ENCODE data around the gene CRPPA. TPM values are rescaled to one million over a fixed set of nuclear protein-coding genes. Genes with fewer than 3 reads are reported as not detected.
"Not testable (repeated sequence)": the region's sequence is repeated elsewhere in the genome, so short reads cannot be mapped to it uniquely, and the experiment has no call there.

CRPPA gene
- total and polyA plus RNA-seq, 2 experiments from 2014 or later, result 1.8 TPM

GRCh38 chr7:16463520-16463919, 42.2 kb upstream of the CRPPA start:
- no peak for TF ChIP-seq EZH2 (IDR thresholded peaks at IDR 0.05; ENCODE audit: insufficient read depth, poor library complexity, severe bottlenecking)
- no peak for TF ChIP-seq EZH2phosphoT487 (IDR thresholded peaks at IDR 0.05; ENCODE audit: insufficient read depth, low read depth)
- in situ Hi-C loops (cut with MboI), result no loop called here
- H3K4me3 ChIP-seq, result no peak overlapping the region
- H3K4me1 ChIP-seq (ENCODE audit: insufficient read depth), result 0 out of 2 replicates have a peak, but pooled peaks cover 4% of the 10 kb centered on the region
- 46 to 49% methylated on average over 2 of the region's 2 CpGs for WGBS, 2 experiments (ENCODE audit: low coverage in 1 of 2, low lambda C conversion rate in 2 of 2, missing lambda C conversion rate in 2 of 2)
- H3K36me3 ChIP-seq (ENCODE audit: low read depth), result no peaks in the 10 kb centered on the region
- H3K9me3 ChIP-seq (ENCODE audit: low read depth), result no peaks in the 10 kb centered on the region
- no peaks in the 10 kb centered on the region for H4K20me1 ChIP-seq (ENCODE audit: insufficient read depth)
- H2AFZ ChIP-seq, result no peak overlapping the region
- no peaks in the 10 kb centered on the region for H3K27me3 ChIP-seq (replicated peaks; ENCODE audit: insufficient read depth)
- DNase-seq, result no peak
- no peak overlapping the region for H3K4me2 ChIP-seq (ENCODE audit: unreplicated experiment)
- no peaks in the 10 kb centered on the region for H3K79me2 ChIP-seq (ENCODE audit: insufficient read depth)
- no peaks in the 10 kb centered on the region for H3F3A ChIP-seq (ENCODE audit: insufficient read depth)
- H3K9ac ChIP-seq, result no peak overlapping the region
- H3K9me2 ChIP-seq (ENCODE audit: insufficient read depth), result no peaks in the 10 kb centered on the region
- no peak overlapping the region for H3K27ac ChIP-seq

- H3K4me2 ChIP-seq (ENCODE audit: unreplicated experiment), result no peak overlapping the region
- 77% methylated on average over 7 of the region's 7 CpGs for WGBS, 2 experiments (ENCODE audit: low coverage in 1 of 2, low lambda C conversion rate in 2 of 2, missing lambda C conversion rate in 2 of 2)
- H3K9ac ChIP-seq, result no peak overlapping the region
- no peaks in the 10 kb centered on the region for H3F3A ChIP-seq (ENCODE audit: insufficient read depth)
- no peaks in the 10 kb centered on the region for H3K79me2 ChIP-seq (ENCODE audit: insufficient read depth)
- H3K36me3 ChIP-seq (ENCODE audit: low read depth), result no peaks in the 10 kb centered on the region
- H3K4me3 ChIP-seq, result no peak overlapping the region
- H3K4me1 ChIP-seq (ENCODE audit: insufficient read depth), result 0 out of 2 replicates have a peak, but pooled peaks cover 4% of the 10 kb centered on the region
- TF ChIP-seq EZH2phosphoT487 (IDR thresholded peaks at IDR 0.05; ENCODE audit: insufficient read depth, low read depth), result no peak
- TF ChIP-seq EZH2 (IDR thresholded peaks at IDR 0.05; ENCODE audit: insufficient read depth, poor library complexity, severe bottlenecking), result no peak
- no peaks in the 10 kb centered on the region for H4K20me1 ChIP-seq (ENCODE audit: insufficient read depth)
- no peaks in the 10 kb centered on the region for H3K9me2 ChIP-seq (ENCODE audit: insufficient read depth)
- no peaks in the 10 kb centered on the region for H3K27me3 ChIP-seq (replicated peaks; ENCODE audit: insufficient read depth)
- no peaks in the 10 kb centered on the region for H3K9me3 ChIP-seq (ENCODE audit: low read depth)
- in situ Hi-C loops (cut with MboI), result no loop called here
- DNase-seq, result no peak
- no peak overlapping the region for H2AFZ ChIP-seq
- no peak overlapping the region for H3K27ac ChIP-seq
These were observed 41.1 kb upstream of the CRPPA start for GRCh38 chr7:16462431-16462889.

- no peaks in the 10 kb centered on the region for H3K36me3 ChIP-seq (ENCODE audit: low read depth)
- no peaks in the 10 kb centered on the region for H4K20me1 ChIP-seq (ENCODE audit: insufficient read depth)
- TF ChIP-seq EZH2 (IDR thresholded peaks at IDR 0.05; ENCODE audit: insufficient read depth, poor library complexity, severe bottlenecking) (no peak), EZH2phosphoT487 (IDR thresholded peaks at IDR 0.05; ENCODE audit: insufficient read depth, low read depth) (no peak)
- no peaks in the 10 kb centered on the region for H3F3A ChIP-seq (ENCODE audit: insufficient read depth)
- no peak overlapping the region; the same call in 1 of the 2 replicates for H2AFZ ChIP-seq
- H3K4me2 ChIP-seq (ENCODE audit: unreplicated experiment), result no peak overlapping the region
- H3K4me1 ChIP-seq (ENCODE audit: insufficient read depth), result 0 out of 2 replicates have a peak, but pooled peaks cover 1% of the 10 kb centered on the region
- no peaks in the 10 kb centered on the region for H3K79me2 ChIP-seq (ENCODE audit: insufficient read depth)
- DNase-seq, result no peak
- no peak overlapping the region for H3K4me3 ChIP-seq
- no peak overlapping the region for H3K9ac ChIP-seq
- no peak overlapping the region for H3K27ac ChIP-seq
- in situ Hi-C loops (cut with MboI), result no loop called here
- H3K9me3 ChIP-seq (ENCODE audit: low read depth), result no peaks in the 10 kb centered on the region
- H3K27me3 ChIP-seq (replicated peaks; ENCODE audit: insufficient read depth), result no peaks in the 10 kb centered on the region
- H3K9me2 ChIP-seq (ENCODE audit: insufficient read depth), result no peaks in the 10 kb centered on the region
- WGBS, 2 experiments (ENCODE audit: low coverage in 1 of 2, low lambda C conversion rate in 2 of 2, missing lambda C conversion rate in 2 of 2), result 23 to 28% methylated on average over 2 of the region's 2 CpGs
These were observed 39.6 kb upstream of the CRPPA start for GRCh38 chr7:16460789-16461493.

- H3K9me2 ChIP-seq (ENCODE audit: insufficient read depth); in situ Hi-C loops (cut with MboI); DNase-seq; H3K79me2 ChIP-seq (ENCODE audit: insufficient read depth); H3K36me3 ChIP-seq (ENCODE audit: low read depth); H3K9ac ChIP-seq; H3K4me2 ChIP-seq (ENCODE audit: unreplicated experiment); H3F3A ChIP-seq (ENCODE audit: insufficient read depth); H3K4me3 ChIP-seq; H3K9me3 ChIP-seq (ENCODE audit: low read depth); H3K27me3 ChIP-seq (replicated peaks; ENCODE audit: insufficient read depth); H3K27ac ChIP-seq; H4K20me1 ChIP-seq (ENCODE audit: insufficient read depth); H2AFZ ChIP-seq; H3K4me1 ChIP-seq (ENCODE audit: insufficient read depth): not testable (repeated sequence)
- 90 to 91% methylated on average over 1 of the region's 1 CpG for WGBS, 2 experiments (ENCODE audit: low coverage in 1 of 2, low lambda C conversion rate in 2 of 2, missing lambda C conversion rate in 2 of 2)
These were observed 35.0 kb upstream of the CRPPA start for GRCh38 chr7:16456303-16456702.
